Fibroblast of lung (primary cell): ENCODE data around the gene LRMDA.

ENCODE experiments used
- CTCF ChIP-seq, 2 donors: IDR thresholded peaks in 1 of 2; conservative IDR thresholded peaks in 1 of 2; 1 replicate in 1 of 2; 2 replicates in 1 of 2; pipeline ENCODE4 v1.5.1; 2011 to 2012; ENCODE audit warnings: low read length in 2 of 2, control low read depth in 1 of 2, inconsistent platforms in 1 of 2, low read depth in 1 of 2, mild to moderate bottlenecking in 1 of 2
- EZH2 ChIP-seq: IDR thresholded peaks from 2 replicates; pipeline ENCODE4 v1.5.1; 2012; ENCODE audit warnings: low read length, control low read depth, mild to moderate bottlenecking; ENCODE audit errors: missing control alignments

- TF ChIP-seq CTCF (conservative IDR thresholded peaks at IDR 0.05 in 1 of 2, IDR thresholded peaks at IDR 0.05 in 1 of 2; ENCODE audit: low read depth in 1 of 2, low read length in 2 of 2), result no peak
- no peak for TF ChIP-seq EZH2
Measured at GRCh38 chr10:76291885-76292284, 860.5 kb downstream of the LRMDA start.
